HK-2 (cell line): Measurements from ENCODE around the gene SLFNL1.

Source experiments
- DNase-seq: peaks from one replicate; pipeline ENCODE4 v3.0.0-alpha.2; 2018; ENCODE audit not compliant: unreplicated experiment

The SLFNL1 gene

DNA sequence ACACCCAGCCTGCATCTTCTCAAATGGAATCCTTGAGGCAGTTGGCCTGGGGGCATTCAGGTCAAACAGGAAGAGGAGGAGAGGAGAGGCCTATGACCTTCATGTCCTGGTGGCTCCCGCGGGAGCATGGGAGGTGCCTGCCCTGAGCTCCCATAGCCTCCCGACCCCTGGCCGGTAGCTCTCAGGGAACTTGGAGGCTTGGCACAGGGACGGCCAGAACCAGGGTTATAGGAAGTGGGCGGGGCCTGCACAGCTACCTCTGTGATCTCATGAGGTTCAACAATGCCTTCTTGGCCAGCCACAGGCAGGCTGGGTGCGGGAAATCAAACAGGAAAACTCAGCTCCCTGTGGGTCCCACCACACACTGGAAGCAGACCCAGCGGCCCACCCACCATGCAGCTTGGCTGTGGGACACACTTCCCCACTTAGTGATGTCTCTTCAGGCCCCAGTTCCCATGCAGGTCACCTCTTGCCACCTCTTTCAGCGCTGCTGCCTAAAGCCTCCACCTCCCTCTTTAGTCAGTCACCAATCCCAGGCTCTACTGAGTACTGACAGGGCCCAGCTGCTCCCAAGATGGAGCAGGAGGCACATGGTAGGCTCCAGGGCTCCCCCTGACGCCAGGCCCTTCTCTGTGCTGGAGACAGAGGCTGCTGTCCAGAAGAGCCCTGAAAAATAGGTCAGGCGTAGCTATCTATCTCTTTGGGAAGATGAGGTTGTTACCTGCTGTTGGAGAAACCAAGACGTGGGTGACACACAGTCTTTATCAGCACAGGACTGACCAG, at the start of gene SLFNL1:
Gene SLFNL1 (minus strand): TSS at position 200 of the 783 bp plus-strand sequence. CDS start 1,065 bp downstream, outside the sequence.
- DNase-seq, result no peak

DNA sequence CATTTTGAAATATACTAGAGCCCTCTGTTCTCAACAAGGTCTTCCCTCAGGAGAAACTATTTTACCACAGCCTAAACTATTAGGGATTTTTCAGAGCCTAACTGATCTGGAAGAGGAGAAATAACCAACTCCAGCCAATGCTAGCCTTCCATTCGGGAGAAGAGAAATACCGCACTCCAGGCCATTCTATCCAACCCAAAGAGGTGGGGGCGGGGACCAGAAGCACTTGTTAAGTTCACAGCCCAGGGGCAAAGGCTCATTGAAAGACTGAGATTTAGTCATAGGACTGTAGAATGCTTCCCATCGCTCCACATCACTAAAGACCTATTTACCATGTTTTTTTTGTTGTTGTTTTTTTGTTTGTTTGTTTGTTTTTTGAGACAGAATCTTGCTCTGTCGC, 35.4 kb upstream of the SLFNL1 start:
- no peak for DNase-seq

- no peak for DNase-seq
Observed at GRCh38 chr1:41053316-41053715, 31.8 kb upstream of the SLFNL1 start.

DNA sequence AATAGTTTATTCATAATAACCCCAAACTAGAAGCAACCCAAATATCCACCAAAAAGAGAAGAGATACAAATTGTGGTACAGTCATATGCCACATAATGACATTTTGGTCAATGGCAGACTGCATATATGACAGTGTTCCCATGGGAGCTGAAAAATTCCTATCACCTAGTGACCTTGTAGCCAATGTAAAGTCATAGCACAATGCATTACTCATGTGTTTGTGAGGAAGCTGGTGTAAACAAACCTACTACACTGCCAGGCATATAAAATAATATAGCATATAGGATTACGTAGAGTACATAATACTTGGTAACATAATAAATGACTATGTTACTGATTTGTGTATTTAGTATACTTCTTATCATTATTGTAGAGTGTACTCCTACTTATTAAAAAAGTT, 29.5 kb upstream of the SLFNL1 start:
- DNase-seq, result no peak

DNA sequence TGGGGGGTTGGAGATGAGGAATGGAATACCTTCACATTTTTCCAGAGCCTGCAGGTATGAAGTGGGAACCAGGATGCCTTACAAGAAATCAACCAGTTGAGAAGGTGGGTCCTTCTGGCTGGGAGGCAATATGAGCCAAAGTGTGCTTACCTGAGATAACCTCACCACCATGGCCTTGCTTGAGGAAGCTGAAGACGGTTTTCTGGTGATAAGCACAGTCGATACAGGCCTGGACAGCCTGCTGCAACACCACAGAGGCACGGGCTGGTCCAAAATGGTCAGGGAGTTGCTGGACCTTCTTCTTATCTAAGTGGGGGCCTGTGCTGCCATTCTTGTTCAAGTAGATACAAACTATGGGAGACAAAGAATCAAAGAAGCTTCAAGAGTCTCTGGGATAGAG, 27.0 kb upstream of the SLFNL1 start:
- DNase-seq, result no peak

DNA sequence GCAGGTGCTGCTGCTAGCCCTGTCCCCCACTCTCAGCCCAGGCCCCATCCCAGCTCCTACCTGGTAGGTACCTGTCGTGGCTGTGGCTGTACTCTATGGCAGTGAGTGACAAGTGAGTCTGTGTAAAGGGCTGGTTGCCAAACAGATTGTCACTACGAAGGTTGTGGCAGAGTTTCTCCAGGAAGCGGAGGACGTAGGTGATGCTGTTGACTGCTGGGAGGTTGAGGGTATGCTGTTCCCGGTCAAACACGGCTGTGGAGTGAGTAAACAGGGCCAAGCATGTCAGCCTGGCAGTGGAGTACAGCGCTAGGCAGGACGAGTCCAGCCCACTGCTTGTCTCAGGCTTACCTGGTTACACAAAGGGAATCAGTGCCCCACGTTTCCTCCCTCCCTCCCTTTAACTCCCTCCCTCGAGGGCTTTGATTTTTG, 24.8 kb upstream of the SLFNL1 start:
- DNase-seq, result no peak

- no peak for DNase-seq
Observed at GRCh38 chr1:41045740-41046139, 24.2 kb upstream of the SLFNL1 start.

DNA sequence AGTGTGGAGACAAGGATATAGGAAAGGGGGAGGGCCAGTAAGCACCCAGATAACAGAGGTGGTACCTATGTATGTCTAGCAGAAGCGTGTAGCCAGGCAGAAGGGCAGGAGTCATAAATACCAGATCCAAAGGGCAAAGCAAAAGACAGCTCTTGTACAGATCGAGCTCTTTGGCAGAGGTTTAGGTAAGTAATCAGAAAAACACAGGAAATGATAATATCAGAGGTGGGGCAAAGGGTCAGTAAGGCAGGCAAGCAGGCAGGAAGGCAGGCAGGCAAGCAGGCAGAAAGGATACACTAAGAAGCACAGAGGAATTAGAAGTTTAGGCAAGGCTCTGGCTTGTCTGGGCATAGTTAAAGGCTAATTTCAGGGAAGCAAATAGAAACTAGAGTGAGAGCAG, 22.7 kb upstream of the SLFNL1 start:
- no peak for DNase-seq

DNA sequence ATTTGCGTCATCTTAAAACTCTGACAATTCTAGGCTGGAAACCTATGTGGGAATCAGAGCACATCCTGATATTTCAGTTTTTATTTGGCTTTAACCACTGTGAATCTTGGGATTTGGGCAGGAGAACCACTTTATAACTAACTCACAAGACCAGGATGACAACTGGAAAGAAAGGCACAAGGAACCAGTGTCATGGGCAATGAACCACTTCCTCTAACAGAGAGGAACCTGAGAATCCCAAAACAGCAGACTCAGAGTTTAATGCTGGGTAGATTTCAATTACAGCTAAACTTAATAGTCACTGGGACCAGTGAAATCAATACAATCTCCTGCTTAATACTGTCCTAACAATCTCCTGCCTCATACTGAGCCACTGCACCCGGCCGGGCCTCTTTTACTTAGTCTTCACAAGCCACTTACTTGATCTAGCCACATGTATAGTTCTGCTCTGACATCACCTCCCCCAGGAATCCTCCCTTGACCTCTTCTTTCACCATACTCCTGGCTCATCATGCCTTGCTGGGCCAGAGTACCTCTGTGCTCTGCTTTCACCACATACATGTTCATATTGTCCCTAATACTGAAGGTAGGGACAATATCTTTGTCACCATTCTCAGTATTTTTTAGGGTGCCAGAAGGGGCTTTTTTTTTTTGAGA, 20.2 kb upstream of the SLFNL1 start:
- DNase-seq, result no peak

DNA sequence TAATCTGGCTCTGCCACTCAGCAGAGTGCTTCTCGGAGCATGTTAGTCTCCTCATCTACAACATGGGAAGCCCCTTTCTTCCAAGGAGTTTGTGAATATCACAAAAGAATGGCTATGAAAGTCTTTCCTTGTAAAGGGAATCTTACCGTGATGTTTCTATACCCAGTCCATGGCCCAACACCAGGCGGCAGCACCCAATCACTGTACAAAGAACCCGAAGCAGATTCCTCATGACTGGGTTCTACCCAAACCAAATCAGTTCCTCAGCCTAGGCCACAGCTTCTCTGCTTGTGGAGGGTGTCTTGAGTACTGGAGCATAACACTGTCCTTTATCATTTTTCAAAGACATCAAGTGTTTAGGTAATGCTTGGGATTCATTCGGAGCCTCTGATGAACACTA, 16.6 kb upstream of the SLFNL1 start:
- DNase-seq, result no peak

DNA sequence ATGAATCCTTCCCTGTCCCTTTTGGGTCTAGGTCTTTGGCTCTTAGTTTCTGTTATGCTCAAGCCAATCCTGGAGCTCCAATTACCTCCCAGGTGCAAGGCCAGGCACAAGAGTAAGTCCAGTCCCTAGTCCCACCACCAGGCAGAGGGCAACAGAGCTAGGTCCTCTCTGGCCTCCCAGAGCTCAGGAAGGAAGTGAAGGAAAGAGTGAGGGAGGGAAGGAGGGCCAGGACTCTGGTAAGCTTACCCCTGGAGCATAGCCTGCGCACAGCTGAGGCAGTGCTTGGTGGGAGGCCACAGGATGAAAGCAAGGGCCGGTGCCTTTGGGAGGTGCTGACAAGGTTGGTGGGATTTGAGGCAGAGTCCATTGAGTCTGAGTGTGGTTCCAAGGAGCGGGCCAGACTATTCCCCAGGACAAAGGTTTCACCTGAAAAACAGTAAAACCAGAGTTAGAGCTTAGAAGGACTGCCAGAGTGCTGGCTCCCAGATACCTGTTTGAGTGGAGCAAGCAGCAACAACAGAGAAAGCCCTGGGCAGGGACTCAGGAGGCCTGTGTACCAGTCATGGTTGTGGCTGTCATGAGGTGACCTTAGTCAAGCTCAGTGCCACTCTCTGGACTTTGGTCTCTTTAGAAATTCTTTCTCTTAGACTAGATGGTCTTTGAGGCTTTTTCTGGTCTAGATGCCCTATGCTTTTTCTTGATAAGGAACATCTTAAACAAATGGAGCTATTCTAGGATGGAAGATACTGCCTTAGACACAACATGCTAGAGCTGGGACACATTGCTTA, 15.8 kb upstream of the SLFNL1 start:
- no peak for DNase-seq

DNA sequence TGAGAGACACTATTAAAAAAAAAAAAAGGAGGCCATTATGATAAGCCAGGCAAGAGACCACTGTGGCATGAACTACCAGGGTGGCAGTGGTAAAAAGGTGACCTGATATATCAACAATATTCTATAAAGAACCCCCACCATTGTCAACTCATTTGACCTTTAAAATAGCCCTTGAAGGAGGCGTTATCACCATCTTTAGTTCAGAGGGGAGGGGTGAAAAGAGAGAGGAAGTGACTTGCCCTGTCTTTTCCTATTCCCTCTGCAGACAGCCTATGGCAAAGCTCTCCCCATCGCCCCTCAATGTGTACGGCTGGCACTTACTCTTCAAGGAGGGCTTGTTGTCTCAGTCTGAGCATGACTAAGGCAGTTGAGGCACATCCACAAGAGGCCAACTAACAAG, 11.7 kb upstream of the SLFNL1 start:
- no peak for DNase-seq

- DNase-seq, result no peak
Observed at GRCh38 chr1:41032147-41032546, 10.6 kb upstream of the SLFNL1 start.

DNA sequence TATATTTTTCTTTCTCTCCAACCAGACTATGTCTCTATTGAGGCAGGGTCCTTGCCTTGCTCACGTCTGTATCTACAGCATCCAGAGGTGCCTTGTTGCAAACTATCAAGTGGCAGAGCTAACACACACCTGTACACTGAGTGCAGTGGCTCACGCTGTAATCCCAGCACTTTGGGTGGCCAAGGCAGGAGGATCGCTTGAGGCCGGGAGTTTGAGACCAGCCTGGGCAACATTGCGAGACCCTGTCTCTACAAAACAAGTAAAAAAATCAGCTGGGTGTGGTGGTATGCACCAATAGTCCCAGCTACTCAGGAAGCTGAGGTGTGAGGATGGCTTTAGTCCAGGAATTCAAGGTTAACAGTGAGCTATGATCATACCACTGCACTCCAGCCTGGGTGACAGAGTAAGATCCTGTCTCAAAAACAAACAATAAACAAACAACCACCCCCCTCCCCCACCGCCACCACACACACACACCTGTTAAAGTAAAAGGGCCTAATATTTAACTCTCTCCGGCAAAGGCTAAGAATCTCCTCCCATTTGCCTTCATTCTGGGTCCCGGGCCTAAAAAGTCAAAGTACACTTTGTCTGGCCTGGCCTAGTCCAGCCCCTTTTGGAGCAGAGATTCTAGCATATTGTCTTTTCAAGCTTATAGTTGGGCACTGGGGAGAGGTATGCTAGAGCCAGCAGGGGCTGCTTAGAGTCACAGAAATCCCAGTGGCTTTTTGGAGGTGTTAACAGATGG, 9.5 kb upstream of the SLFNL1 start:
- no peak for DNase-seq

DNA sequence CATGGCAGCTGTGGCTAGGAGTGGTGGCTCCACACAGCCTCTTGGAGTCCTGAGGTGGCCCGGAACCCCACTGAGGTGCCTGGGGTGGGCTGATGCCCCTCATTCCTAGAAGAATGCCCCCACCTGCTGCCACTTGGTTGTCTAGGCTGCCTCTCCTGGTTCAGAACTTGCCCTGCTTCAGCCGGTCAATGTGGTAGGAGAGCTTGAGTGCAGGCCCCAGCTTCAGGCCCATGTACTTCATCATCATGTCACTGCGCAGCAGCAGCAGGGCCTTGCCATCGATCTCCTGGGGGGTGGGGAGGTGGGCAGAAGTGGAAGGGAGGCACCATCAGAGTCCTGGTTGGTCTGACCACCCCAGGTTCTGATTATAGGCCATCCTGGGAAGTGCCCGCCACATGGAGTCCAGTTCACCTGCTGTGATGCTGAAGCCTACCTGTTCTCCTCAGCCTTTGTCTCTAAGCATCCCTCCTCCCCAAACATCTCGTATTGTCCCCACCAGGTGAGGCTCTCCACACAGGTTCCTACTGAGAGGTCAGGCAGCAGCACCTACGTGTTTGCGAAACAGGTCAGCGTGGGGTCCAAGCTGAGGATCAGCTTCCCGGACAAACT, 6.6 kb upstream of the SLFNL1 start:
- no peak for DNase-seq

- no peak for DNase-seq
Observed at GRCh38 chr1:41025979-41026819, 4.7 kb upstream of the SLFNL1 start.

GRCh38 chr1:41024953-41025352, 3.4 kb upstream of the SLFNL1 start:
- no peak for DNase-seq

- no peak for DNase-seq
Observed at GRCh38 chr1:41023279-41023990, 1.9 kb upstream of the SLFNL1 start.

GRCh38 chr1:41022424-41022823, 899 bp upstream of the SLFNL1 start:
- DNase-seq, result no peak

DNA sequence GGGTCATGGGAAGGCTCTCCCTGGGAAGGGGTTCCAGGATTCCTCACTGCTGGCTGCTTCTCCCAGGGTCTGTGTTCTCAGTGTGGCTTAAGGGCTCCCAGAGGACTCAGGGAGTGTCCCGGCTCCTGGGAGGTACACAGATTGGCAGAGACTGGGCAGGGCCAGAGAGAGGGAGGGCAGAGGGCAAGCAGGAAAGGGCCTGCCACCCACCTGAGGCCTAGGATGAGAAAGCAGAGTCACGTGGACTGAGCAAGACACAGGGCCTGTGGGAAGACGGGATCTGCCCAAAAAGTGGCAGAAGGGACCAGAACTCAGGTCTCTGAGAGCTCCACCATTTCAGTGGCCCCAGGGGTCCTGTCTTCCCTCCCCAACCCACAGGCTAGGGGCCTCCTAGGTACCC, 871 bp downstream of the SLFNL1 start:
- no peak for DNase-seq
